Hematopoietic multipotent progenitor cell treated with erythropoietin and hydrocortisone succinate and interleukin-3 and kit ligand, for 8 days (in vitro differentiated cells): ENCODE data around the gene COL4A3.

Experiments used
- DNase-seq: peaks from one replicate; pipeline ENCODE4 v3.0.0-alpha.2; 2015

Gene COL4A3

DNA sequence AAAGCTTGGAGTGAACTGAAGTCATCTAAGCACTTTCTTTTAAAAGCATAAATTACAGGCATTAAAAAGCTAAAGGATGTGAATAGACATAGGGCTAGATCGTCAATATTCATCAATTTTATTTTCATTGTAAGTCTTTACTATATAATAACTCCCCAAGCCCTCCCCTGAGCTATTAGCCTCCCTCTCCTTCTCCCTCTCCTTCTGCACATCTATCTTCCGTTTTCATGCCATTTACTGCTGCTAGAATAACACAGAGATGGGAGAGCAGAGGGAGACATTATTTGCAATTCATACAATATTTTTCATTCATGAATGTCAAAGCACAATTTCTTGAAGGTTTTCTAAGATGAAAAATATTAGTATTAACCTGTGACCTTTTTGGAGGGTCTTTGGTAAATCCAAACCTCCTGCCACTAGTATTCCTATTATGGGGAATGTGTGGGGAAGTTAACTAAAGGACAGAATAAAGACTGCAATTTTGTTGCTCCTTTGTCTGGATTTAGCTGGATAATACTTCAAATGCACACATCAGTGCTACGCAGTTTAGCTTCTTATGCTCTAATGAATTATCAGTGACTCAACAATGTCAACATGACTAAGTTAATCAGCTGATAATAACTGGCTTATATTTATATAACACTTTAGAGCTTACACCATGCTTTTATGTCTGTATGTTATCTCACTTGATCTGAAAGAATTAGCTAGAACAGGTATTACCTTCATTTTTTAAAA is 132.4 kb downstream of the COL4A3 start:
- no peak for DNase-seq

- no peak for DNase-seq
Observed at GRCh38 chr2:227301523-227301922, 137.1 kb downstream of the COL4A3 start.

DNA sequence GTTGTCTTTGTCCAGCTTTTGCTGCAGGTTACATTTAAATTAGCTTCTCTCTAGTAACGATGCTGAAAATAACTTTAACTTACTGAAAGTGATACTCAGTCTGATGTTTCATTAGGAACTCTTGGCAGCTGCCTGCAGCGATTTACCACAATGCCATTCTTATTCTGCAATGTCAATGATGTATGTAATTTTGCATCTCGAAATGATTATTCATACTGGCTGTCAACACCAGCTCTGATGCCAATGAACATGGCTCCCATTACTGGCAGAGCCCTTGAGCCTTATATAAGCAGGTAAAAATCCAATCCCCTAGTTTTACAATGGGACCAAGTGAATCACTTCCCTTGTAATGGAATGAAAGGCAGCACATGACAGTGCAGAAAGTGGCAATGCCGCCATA is 144.4 kb downstream of the COL4A3 start:
- DNase-seq, result no peak

DNA sequence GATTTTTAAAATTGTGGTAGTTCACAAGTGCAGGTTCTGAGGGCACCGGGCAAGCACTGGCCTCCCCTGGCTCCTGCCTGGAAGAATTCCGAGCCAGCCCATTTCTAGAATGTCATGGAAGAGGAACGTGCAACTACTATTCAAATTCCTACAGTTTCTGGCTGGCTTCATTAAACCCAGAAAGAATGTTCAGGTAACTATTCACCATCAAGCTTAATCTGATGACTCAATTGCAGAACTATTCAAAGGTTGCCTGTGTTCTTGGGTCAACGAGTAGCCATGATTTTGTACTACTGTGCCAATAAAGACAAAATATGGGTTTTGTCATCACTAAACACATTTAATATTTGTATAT is 146.3 kb downstream of the COL4A3 start:
- DNase-seq, result no peak

- DNase-seq, result no peak
Observed at GRCh38 chr2:227311861-227312506, 147.6 kb downstream of the COL4A3 start.

- DNase-seq, result no peak
Observed at GRCh38 chr2:227312579-227312978, 148.2 kb downstream of the COL4A3 start.

- no peak for DNase-seq
Observed at GRCh38 chr2:227313310-227313709, 148.9 kb downstream of the COL4A3 start.

- no peak for DNase-seq
Observed at GRCh38 chr2:227317834-227318233, 153.4 kb downstream of the COL4A3 start.

GRCh38 chr2:227320305-227321094 is 156.1 kb downstream of the COL4A3 start:
- DNase-seq, result no peak

GRCh38 chr2:227322530-227323205 is 158.2 kb downstream of the COL4A3 start:
- peak; percentile 83 for DNase-seq

GRCh38 chr2:227323818-227324217 is 159.4 kb downstream of the COL4A3 start:
- no peak for DNase-seq

DNA sequence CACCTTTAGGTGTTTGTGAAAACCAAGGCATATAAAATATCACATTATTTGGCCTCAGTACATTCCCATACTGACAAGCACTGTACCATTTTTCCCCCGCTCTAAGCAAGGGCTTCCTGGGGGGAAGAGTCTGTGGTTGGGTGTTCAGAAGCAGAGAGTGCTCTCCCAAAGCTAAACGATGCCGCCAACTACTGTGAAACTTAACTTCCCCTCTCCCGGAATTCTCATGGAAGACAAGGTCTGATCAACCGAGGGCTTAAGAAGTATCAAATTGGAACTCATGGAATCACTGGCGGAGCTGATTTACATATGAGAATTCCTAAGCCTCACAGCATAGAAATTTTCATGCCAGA is 160.2 kb downstream of the COL4A3 start:
- DNase-seq, result no peak

GRCh38 chr2:227324995-227325838 is 160.8 kb downstream of the COL4A3 start, which contains the start of gene MFF:
MFF (plus strand) TSS chr2:227325251; CDS start chr2:227330666, 5,415 bp downstream.
- DNase-seq, result peak; percentile 93

GRCh38 chr2:227325839-227326195 is 161.4 kb downstream of the COL4A3 start:
- DNase-seq, result no peak

- no peak for DNase-seq
Observed at GRCh38 chr2:227326783-227327182, 162.4 kb downstream of the COL4A3 start.

DNA sequence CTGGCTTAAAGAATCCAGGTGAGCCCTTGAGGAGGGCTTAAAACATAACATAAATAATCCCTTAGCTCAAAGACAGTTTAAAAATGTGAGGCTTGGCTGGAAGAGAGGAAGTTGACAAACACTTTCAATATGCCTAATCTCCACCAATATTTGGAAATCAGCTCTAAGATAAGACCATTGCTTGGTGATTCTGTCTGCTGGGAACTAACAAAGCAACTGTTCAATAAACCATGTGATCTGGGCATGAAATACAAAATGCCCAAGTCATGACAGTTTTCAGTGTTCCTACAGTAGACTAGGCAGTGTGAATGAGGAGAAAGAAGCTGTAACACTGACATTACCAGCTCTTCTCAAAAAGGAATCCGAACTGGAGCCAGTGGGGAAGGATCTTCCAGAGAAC is 171.3 kb downstream of the COL4A3 start:
- no peak for DNase-seq

- no peak for DNase-seq
Observed at GRCh38 chr2:227337442-227337841, 173.0 kb downstream of the COL4A3 start.

DNA sequence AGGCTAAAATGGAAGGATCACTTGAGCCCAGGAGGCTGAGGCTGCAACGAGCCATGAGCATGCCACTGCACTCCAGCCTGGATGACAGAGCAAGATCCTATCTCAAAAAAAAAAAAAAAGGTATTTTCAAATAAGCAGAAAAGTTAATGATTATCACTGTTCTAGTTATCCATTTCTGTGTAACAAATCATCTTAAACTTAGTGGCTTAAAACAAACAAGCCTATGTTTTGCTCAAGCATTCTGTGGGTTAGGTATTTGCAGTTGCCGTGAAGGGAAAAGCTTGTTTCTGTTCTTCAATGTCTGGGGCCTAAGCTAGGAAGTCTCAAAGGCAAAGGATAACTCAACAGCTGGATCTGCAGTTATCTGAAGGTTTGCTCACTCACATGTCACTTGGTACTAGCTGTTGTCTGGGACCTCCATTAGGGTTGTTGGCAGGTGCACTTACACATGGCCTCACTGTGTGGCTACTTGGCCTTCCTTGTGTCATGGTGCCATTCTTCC is 174.7 kb downstream of the COL4A3 start:
- DNase-seq, result no peak

- no peak for DNase-seq
Observed at GRCh38 chr2:227340106-227340505, 175.7 kb downstream of the COL4A3 start.

- no peak for DNase-seq
Observed at GRCh38 chr2:227341553-227341952, 177.1 kb downstream of the COL4A3 start.

DNA sequence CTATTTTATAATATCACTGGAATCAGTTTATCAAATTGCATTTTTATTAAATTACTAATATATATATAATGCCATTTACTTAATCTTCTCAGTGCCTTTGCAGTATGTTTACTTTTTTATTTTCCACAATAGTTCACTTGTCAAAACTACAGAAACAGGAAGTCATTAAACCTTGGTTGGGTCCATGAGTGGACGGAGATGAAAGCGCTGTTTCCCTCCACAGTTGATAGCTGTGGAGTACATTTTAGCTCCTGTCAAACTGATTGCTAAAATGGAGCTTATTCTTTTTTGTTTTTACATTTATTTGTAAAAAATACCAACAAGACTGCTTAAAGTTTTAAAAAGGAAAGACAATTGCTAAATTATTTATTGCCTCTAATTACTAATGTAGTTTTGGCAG is 179.8 kb downstream of the COL4A3 start:
- DNase-seq, result no peak

DNA sequence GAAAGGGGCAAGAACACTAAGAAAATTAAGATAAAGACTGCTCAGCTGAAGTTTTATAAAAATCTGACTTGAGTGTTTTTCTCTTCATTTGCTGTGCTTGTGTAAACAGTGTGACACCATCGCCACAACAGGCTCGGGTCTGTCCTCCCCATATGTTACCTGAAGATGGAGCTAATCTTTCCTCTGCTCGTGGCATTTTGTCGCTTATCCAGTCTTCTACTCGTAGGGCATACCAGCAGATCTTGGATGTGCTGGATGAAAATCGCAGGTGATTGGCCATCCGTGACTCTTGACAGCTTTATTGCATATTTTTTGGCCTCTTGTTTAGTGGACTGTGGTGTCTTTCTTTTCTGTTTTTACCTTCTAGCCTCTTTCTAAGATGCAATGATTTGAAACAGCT is 182.7 kb downstream of the COL4A3 start:
- no peak for DNase-seq
